SU-DHL-6 (cell line): ENCODE data around the gene HOXB6.

Source experiments
- H2AFZ ChIP-seq: fragments of 200-600 bp; sonication (generic); 2 replicates; pipeline ENCODE4 v1.6.1; 2014; ENCODE audit warnings: low read depth, mild to moderate bottlenecking, moderate library complexity, mixed read lengths, antibody characterized with exemption, low read length; ENCODE audit not compliant: severe bottlenecking
- H3F3A ChIP-seq: fragments of 200-600 bp; shearing (Covaris generic); 2 replicates; pipeline ENCODE4 v1.6.0; 2016; ENCODE audit warnings: antibody characterized with exemption, mild to moderate bottlenecking; ENCODE audit not compliant: insufficient read depth
- H3K27ac ChIP-seq: fragments of 200-600 bp; sonication (generic); 2 replicates; pipeline ENCODE4 v1.5.1; 2016; ENCODE audit warnings: low read depth, mild to moderate bottlenecking, low read length, moderate library complexity, mixed read lengths
- H3K27me3 ChIP-seq: fragments of 200-600 bp; sonication (generic), shearing (Covaris generic); 2 replicates; pipeline ENCODE4 v1.6.0; 2014; ENCODE audit warnings: mild to moderate bottlenecking, low read length
- H3K36me3 ChIP-seq: fragments of 200-600 bp; sonication (generic); 2 replicates; pipeline ENCODE4 v1.6.1; 2014; ENCODE audit warnings: mild to moderate bottlenecking, low read length, mixed read lengths
- H3K4me2 ChIP-seq: fragments of 300-600, 200-600 bp; shearing (Covaris generic), sonication (generic); 2 replicates; pipeline ENCODE4 v1.6.0; 2014; ENCODE audit warnings: low read length, low read depth, mild to moderate bottlenecking; ENCODE audit not compliant: poor library complexity, severe bottlenecking
- H3K4me3 ChIP-seq: fragments of 200-600 bp; sonication (generic); 2 replicates; pipeline ENCODE4 v1.5.1; 2014; ENCODE audit warnings: antibody characterized with exemption, low read length, mild to moderate bottlenecking, mixed read lengths; ENCODE audit not compliant: insufficient read depth, poor library complexity, severe bottlenecking
- H3K79me2 ChIP-seq: fragments of 200-600 bp; sonication (generic); 2 replicates; pipeline ENCODE4 v1.6.1; 2014; ENCODE audit warnings: mild to moderate bottlenecking, low read length, moderate library complexity; ENCODE audit not compliant: insufficient read depth
- H3K9ac ChIP-seq: fragments of 200-600 bp; sonication (generic); 2 replicates; pipeline ENCODE4 v1.7.0; 2014; ENCODE audit warnings: mild to moderate bottlenecking, low read length
- H3K9me2 ChIP-seq: fragments of 200-600 bp; sonication (generic); replicated peaks from 2 replicates; pipeline ENCODE4 v1.6.1; 2014; ENCODE audit warnings: low read length; ENCODE audit not compliant: insufficient read depth
- H3K9me3 ChIP-seq: fragments of 200-600 bp; sonication (generic); 2 replicates; pipeline ENCODE4 v1.6.1; 2014; ENCODE audit warnings: low read length, mixed read lengths; ENCODE audit not compliant: insufficient read depth
- H4K20me1 ChIP-seq: fragments of 200-600 bp; sonication (generic); 2 replicates; pipeline ENCODE4 v1.6.1; 2014; ENCODE audit warnings: low read depth, mild to moderate bottlenecking, antibody characterized with exemption, low read length, moderate library complexity, mixed read lengths
- CTCF ChIP-seq: fragments of 200-600 bp; sonication (generic); IDR thresholded peaks from one replicate; pipeline ENCODE4 v1.5.1; 2017; ENCODE audit warnings: antibody characterized with exemption, mild to moderate bottlenecking, low read length, moderate library complexity; ENCODE audit not compliant: insufficient read depth, poor library complexity, severe bottlenecking
- EZH2phosphoT487 ChIP-seq: fragments of 200-600 bp; sonication (generic), shearing (Covaris generic); conservative IDR thresholded peaks from 2 replicates; pipeline ENCODE4 v1.6.1; 2018; ENCODE audit warnings: mild to moderate bottlenecking, antibody characterized with exemption, low read length, moderate library complexity, mixed read lengths

HOXB6 gene

GRCh38 chr17:48578616-48579470 lies 25.9 kb downstream of the HOXB6 start:
- Histone ChIP-seq H3K4me2 (peak overlapping the region; percentile 61), H3K27me3 (no peaks in the 10 kb centered on the region), H2AFZ (peak overlapping the region; percentile 73), H3K36me3 (no peaks in the 10 kb centered on the region), H4K20me1 (no peaks in the 10 kb centered on the region), H3K9ac (peak overlapping the region; percentile 55), H3K9me2 (no peaks in the 10 kb centered on the region), H3K9me3 (no peaks in the 10 kb centered on the region), H3K27ac (no peak overlapping the region), H3K4me3 (peak overlapping the region; percentile 64), H3F3A (no peaks in the 10 kb centered on the region), H3K79me2 (no peaks in the 10 kb centered on the region)
- no peak for TF ChIP-seq EZH2phosphoT487
- no peak for TF ChIP-seq CTCF

GRCh38 chr17:48577946-48578615 lies 26.7 kb downstream of the HOXB6 start, which contains the start of gene HOXB4:
TSS of gene HOXB4 (minus strand) at chr17:48578350. CDS start at chr17:48578319, 31 bp downstream.
- no peaks in the 10 kb centered on the region for H3K79me2 ChIP-seq
- H3K36me3 ChIP-seq: no peaks in the 10 kb centered on the region
- H3F3A ChIP-seq: no peaks in the 10 kb centered on the region
- H3K27ac ChIP-seq: no peak within 1 kb of the TSS
- peak within 1 kb of the TSS; percentile 65 for H3K4me3 ChIP-seq
- H3K9me2 ChIP-seq: no peaks in the 10 kb centered on the region
- peak within 1 kb of the TSS; percentile 57 for H3K9ac ChIP-seq
- H3K27me3 ChIP-seq: no peaks in the 10 kb centered on the region
- no peak for TF ChIP-seq EZH2phosphoT487
- TF ChIP-seq CTCF: no peak
- H2AFZ ChIP-seq: peak within 1 kb of the TSS; percentile 85
- H3K9me3 ChIP-seq: no peaks in the 10 kb centered on the region
- no peaks in the 10 kb centered on the region for H4K20me1 ChIP-seq
- H3K4me2 ChIP-seq: peak within 1 kb of the TSS; percentile 63

- Histone ChIP-seq H3K79me2 (no peaks in the 10 kb centered on the region), H3K9ac (peak overlapping the region; percentile 57), H3K36me3 (no peaks in the 10 kb centered on the region), H2AFZ (peak overlapping the region; percentile 25), H3K27me3 (no peaks in the 10 kb centered on the region), H3K9me3 (no peaks in the 10 kb centered on the region), H3K4me2 (peak overlapping the region; percentile 63), H3F3A (no peaks in the 10 kb centered on the region), H3K27ac (no peak overlapping the region), H4K20me1 (no peaks in the 10 kb centered on the region), H3K9me2 (no peaks in the 10 kb centered on the region), H3K4me3 (peak overlapping the region; percentile 55)
- TF ChIP-seq EZH2phosphoT487 (no peak), CTCF (no peak)
Observed at GRCh38 chr17:48577330-48577945, 27.3 kb downstream of the HOXB6 start.
